Hematopoietic multipotent progenitor cell treated with erythropoietin and hydrocortisone succinate and interleukin-3 and kit ligand, for 6 days (in vitro differentiated cells): ENCODE data around the gene FN3KRP.
"Not testable (repeated sequence)": the region's sequence is repeated elsewhere in the genome, so short reads cannot be mapped to it uniquely, and the experiment has no call there.

Source experiments
- DNase-seq: peaks from one replicate; pipeline ENCODE4 v3.0.0-alpha.2; 2015

FN3KRP gene

DNA sequence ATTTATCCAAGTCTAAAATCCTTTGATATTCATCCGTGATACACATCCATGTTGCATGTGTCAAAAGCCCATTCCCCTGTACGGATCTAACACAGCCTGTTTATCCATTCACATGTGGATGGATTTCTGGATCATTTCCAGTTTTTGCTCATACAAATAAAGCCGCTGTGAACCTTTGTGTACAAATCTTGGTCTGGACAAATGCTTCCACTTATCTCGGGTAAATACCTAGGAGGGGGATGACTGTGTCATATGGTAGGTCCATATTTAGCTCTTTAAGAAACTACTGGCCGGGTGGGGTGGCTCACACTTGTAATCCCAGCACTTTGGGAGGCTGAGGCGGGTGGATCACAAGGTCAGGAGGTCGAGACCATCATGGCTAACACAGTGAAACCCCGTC, 29.0 kb downstream of the FN3KRP start:
- DNase-seq: peak; percentile 4

DNA sequence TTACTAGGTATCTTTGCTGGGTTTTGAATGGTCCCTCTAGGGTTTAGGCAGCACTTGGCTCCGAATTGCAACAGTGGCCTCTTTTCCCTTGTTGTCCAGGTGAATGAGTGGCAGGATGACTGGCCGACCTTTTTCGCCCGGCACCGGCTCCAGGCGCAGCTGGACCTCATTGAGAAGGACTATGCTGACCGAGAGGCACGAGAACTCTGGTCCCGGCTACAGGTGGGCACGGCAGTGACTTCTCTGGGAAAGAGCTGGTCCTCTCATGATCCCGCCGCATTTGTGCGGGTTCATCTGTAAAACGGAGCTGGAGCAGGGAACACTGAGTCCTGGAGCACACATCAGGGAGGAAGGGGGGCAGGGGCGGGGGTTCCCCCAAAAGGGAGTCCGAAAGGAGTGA, 32.2 kb downstream of the FN3KRP start:
- no peak for DNase-seq

DNA sequence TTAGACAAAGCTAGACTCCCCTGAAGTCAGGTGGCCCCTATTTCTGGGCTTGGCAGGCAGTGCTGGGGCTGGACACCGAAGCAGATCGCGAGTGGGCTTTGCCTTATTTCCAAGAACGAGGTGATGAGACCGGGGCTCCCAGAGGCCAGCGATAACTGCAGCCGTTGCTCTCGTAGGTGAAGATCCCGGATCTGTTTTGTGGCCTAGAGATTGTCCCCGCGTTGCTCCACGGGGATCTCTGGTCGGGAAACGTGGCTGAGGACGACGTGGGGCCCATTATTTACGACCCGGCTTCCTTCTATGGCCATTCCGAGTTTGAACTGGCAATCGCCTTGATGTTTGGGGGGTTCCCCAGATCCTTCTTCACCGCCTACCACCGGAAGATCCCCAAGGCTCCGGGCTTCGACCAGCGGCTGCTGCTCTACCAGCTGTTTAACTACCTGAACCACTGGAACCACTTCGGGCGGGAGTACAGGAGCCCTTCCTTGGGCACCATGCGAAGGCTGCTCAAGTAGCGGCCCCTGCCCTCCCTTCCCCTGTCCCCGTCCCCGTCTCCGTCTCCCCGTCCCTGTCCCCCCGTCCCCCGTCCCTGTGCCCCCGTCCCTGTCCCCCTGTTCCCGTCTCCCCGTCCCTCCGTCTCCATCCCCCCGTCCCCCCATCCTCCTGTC, 33.9 kb downstream of the FN3KRP start:
- no peak for DNase-seq

DNA sequence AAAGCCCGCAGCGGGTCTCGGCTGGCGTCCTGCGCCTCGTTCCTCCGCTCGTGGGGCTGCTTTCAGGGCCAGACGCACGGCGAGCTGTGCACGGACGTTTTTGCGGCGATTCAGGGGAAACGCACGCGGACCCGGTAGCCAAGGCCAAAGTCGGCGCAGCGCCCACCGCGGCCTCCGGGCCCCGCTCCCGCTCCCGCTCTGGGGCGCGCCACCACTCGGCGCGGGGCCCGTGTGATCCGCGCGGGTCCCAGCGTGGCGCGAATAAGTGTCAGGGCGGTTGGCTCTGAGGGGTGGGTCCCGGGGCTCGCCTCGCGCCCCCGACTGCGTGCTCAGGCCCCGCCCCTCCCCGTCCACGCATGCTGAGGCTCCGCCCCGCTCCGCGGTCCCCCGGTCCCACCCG, 34.7 kb downstream of the FN3KRP start:
- DNase-seq: no peak

DNA sequence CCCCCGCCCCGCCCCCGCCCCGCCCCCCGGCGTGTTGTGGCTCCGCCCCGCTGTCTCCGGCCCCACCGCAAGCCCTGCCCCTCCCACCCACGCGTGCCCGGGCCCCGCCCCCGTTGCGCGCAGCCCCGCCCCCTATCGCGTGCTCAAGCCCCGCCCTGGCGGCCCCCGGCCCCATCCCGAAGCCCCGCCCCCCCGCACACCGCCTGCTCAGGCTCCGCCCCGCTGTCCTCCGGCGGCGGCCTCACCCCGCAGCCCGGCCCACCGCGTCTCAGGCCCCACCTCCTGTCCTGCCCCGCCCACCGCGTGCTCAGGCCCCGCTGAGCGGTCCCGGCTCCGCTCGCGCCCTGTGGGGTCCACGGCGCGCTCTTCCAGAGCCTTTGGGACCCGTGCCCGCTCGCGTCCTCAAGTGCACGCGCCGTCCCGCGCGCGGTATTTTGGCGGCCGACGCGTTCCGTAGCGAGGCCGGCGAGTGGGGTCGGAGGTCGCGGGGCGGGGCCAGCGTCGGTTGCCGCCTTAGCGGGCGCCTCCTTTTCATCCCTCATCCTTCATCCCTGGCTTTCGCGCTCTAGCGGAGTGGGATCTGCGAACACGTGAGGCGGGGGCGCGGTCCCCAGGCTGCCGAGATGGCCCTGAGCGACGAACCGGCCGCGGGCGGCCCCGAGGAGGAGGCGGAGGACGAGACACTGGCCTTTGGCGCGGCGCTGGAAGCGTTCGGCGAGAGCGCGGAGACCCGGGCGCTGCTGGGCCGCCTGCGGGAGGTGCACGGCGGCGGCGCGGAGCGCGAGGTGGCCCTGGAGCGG, 35.3 kb downstream of the FN3KRP start, which contains the start of gene TBCD:
Gene TBCD, plus strand, starts transcription at position 495 of the 800 bp plus-strand sequence. Its CDS starts 129 bp downstream, at position 624.
- peak; percentile 92 for DNase-seq

DNA sequence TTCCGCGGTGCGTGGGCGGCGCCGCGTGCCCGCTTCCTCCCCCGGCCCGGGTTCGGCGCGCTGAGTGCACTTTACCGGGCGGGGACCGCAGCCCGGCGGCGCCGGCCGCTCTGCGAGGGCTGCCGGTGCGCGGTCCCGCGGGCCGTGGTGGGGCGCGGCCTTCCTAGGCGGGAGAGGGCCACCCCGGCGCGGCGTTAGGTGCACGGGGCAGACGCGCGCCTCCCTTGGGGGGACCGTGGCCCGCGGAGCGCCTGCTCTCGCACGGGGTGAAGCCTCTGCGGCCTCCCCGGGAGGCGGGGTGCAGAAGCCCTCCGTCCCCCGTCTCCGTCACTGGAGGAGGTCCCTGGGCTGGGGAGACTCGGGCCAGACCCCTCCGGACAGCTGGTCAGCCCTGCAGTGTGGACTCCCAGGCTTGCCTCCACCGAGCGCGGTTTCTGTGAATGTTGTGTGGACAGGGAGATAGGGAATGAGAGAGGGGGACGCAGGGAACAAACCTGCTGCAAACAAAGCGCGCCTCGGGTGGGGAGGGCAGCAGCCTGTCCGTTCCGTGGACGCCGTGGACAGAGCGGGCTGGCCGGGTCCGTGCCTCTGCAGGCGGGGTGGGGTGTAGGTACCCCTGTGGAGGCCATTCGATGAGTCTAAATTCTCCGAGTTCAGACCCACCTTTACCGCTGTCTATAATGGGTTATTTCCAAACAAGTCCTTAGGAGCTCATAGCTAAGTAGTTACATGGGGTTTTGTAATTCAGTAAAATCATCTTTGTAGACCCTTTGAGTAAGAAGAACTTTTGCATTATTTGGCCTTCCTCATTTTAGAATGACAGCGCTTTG, 36.1 kb downstream of the FN3KRP start:
- peak; percentile 43 for DNase-seq

DNA sequence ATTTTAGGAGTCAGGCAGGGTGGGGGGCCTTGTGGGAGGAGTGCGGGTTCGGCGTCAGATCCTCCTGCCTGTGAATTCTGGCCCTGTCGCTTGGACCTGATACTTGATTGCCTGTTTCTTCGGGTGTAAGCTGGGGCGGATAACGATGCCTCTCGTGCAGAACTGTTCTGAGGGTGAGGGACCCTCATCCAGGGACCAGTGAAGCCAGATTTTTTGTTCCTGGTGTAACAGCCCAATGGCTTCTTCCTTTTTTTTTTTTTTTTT, 36.6 kb downstream of the FN3KRP start:
- DNase-seq: no peak

DNA sequence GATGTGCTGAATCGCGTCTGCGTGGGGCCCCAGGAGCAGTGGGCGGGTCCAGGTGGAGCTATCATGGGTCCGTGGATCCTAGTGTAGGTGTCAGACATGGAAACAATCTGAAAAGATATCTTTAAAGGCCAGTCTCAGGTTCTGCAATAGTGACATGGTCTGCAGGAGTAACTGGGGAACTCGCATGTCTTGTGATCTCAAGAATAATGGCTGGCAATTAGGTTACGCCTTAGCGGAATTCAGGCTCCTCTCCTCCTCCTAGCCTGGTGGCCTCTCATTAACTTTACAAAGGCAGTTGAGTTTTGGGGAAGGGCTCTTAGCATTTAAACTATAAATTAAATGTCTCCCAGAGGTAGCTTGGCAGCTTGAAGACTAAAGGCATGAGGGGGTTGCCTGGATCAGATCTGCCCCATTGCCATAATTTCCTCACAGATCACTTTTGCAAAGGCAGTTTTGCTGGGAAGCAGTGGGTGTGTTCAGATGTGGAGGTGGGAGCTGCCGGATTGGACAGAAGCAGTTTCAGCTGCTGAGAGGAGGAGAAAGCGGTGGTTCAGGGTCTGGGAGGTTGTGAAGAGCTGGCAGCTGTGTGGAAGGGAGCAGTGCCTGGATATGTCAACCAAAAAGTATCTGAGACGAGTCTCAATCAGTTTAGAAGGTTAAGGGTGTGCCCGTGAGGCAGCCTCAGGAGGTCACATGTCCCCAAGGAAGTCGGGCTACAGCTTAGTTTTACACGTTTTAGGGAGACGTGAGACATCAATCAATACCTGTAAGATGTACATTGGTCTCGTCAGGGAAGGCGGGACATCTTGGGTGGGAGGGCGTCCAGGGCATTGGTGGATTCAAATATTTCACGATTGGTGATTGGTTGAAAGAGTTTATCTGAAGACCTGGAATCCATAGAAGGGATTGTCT, 38.0 kb downstream of the FN3KRP start:
- DNase-seq: peak; percentile 61

DNA sequence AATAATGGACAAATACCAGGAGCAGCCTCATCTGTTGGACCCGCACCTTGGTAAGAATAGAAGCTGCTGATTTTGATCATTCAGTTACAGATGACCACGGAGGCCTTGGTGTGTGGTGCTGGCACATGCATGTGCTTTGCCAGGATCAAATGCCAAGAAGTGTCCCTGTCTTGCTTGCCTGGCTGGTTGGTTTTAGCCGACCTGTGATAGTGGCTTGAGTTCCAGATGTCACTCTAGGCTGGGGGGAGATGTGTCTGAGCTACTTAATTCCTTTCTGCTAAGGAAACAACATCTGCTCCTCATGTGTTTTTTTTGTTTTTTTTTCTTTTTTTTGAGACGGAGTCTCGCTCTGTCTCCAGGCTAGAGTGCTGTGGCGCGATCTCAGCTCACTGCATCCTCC, 39.7 kb downstream of the FN3KRP start:
- DNase-seq: no peak

DNA sequence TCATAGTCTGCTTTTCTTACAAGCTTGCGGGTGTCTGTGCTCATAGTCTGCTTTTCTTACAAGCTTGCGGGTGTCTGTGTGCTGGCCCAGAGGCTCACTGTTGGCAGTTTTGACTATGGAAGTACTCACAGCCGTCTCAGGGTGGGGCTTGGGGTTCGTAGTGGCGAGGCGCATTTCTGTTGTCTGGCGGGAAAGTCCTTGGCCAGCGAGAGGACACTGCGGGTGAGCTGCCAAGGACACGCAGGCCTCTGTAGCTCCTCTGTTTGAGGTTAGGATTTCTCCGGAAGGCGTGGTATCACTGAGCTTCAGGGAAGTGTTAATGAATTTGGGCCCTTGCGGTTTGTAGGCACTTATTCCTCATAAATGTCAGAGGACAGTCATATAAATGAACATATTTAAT, 48.9 kb downstream of the FN3KRP start:
- no peak for DNase-seq

DNA sequence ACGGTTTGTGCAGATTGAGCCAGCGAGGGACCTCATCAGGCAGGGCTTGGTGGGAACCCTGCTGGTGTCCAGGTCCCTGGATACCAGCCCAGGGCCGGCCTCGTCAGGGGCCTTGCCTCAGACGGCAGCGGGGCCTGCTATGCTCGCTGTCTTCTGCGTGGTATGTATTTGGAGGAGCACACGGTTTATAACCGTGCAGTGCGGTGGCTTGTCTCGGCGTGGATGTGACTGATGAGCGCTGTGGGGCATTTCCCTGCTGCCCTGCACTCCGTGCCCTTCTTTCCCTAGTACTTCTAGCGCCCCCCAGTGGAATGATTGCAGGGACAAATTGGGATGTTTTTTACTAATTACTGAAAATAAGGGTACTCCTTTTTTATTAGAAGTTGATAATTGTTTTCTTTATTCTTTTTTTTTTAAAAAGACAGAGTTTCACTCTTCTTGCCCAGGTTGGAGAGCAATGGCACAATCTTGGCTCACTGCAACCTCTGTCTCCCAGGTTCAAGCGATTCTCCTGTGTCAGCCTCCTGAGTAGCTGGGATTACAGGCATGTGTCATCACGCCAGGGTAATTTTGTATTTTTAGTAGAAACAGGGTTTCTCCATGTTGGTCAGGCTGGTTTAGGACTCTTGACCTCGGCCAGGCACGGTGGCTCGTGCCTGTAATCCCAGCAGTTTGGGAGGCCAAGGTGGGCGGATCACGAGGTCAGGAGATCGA, 50.7 kb downstream of the FN3KRP start:
- peak; percentile 87 for DNase-seq

DNA sequence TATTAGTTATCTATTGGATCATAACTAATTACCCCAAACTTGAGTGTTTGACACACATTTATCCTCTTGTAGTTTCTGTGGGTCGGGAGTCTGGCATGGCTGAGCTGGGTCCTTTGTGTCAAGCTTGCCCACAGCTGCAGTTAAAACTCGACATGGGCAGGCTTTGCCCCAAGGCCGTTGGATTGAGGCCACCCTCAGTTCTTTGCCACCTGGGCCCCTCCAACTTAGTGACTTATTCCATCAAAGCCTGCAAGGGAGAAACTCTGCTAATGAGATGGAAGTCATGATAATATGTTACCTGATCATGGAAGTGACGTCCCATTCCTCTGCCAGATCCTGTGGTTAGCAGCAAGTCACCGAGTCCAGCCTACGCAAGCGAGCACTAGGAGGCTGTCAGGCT, 52.5 kb downstream of the FN3KRP start:
- DNase-seq: no peak

DNA sequence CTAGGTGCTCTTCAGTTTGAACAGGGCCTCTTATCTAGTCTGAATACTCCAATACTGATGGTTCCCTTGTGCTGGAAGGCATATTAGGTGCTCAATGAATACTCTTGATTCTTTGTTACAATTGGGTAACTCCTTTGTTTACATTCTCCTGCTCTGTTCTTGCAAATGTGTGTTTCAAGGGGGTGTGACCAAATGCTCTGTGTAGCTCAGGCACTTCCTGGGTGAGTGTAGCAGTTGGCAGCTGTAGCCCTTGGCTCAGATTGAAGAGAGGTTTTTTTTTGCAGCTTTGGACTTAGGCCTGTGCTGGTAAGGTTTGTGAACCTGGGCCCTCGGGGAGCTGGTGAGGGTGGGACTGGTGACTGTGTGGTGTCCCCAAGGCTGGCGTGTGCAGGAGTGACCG, 55.5 kb downstream of the FN3KRP start:
- DNase-seq: no peak

DNA sequence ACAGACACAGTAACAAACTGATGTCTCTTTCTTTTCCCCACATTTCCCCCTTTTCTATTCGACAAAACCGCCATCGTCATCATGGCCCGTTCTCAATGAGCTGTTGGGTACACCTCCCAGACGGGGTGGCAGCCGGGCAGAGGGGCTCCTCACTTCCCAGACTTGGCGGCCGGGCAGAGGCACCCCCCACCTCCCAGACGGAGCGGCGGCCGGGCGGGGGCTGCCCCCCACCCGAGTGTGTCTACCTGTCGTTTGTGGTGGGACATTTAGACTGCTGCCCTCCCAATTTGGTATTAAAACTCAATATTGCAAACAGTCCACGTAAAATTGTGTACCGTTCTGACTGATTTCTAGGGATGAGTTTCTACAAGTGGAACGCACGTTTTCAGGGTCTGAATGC, 58.0 kb downstream of the FN3KRP start:
- not testable (repeated sequence) for DNase-seq

DNA sequence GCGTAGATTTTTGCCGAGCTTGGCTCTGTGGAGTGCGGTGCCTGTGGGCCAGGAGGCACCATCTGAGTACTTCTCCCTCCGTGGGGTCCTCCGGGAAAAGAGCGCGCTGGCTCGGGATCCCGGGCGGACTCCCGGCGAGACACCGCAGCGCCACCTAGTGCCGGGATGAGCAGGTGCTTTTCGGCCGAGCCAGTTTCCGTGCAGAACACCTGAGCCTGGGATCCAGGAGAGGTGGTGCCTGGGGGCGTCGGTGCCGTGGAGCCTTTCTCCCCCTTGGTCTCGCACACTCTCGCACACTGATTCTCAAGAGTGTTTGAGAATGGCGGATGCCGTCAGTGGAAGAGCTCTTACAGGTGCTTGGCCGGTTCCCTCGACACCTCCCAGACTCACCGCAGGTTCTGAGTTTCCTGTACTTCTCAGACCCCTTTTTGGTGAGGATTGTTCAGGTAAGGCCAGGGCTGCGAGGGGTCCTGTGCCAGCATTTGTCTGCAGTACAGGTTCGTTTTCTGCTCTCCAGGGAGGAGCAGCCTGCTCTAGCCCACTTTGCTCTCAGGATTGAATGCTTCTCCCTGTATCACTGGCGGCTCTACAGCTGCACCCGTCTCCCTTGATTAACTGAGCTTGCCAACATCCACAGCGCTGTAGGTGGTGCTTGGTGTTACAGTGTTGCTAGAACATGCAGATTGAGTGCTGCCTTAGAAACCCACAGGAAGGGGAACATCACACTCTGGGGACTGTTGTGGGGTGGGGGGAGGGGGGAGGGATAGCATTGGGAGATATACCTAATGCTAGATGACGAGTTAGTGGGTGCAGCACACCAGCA, 58.7 kb downstream of the FN3KRP start:
- peak; percentile 45 for DNase-seq

DNA sequence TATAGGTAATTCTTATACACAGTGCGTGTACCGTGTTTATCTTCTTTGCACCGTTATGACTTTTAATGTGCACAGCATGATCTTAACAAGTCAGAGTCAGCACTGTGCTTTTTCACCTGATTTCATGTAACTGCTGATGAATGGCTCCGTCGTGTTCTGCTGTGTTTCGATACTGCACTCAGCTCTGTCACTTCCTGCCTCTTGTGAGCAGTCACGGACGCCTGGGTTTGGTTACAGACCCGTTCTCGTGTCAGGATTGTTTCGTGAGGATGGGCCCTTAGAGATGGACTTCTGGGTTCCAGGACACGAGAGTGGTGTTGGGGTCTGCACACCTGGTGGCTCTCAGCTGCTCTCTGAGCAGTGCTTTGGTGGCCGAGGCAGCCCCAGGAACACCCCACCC, 59.9 kb downstream of the FN3KRP start:
- DNase-seq: no peak
